HEK293 (cell line): ENCODE data around the gene ARL11.
A peak's percentile ranks its signal among the peaks of the same experiment; 100 is the strongest.

Experiments used
- BCL11B ChIP-seq: fragments of 450-650 bp; formaldehyde crosslinking; IDR thresholded peaks from 2 replicates; pipeline ENCODE4 v1.5.1; 2016; ENCODE audit warnings: low read depth, missing biosample characterization, missing genetic modification characterization
- EGR2 ChIP-seq: fragments of 450-650 bp; formaldehyde crosslinking; IDR thresholded peaks from 2 replicates; pipeline ENCODE4 v1.5.1; 2016; ENCODE audit warnings: low read depth, missing biosample characterization, missing genetic modification characterization
- KLF10 ChIP-seq: fragments of 450-650 bp; IDR thresholded peaks from 2 replicates; pipeline ENCODE4 v1.5.1; 2018; ENCODE audit warnings: missing biosample characterization, mild to moderate bottlenecking, missing genetic modification characterization
- OVOL3 ChIP-seq: fragments of 450-650 bp; formaldehyde crosslinking; IDR thresholded peaks from 2 replicates; pipeline ENCODE4 v1.5.1; 2016; ENCODE audit warnings: missing biosample characterization, missing genetic modification characterization
- PRDM1 ChIP-seq: fragments of 450-650 bp; formaldehyde crosslinking; IDR thresholded peaks from 2 replicates; pipeline ENCODE4; 2016; ENCODE audit warnings: missing biosample characterization, missing genetic modification characterization
- RBAK ChIP-seq: fragments of 450-650 bp; formaldehyde crosslinking; IDR thresholded peaks from 2 replicates; pipeline ENCODE4 v1.5.1; 2016; ENCODE audit warnings: missing biosample characterization, missing genetic modification characterization
- SCRT2 ChIP-seq: fragments of 450-650 bp; formaldehyde crosslinking; IDR thresholded peaks from 2 replicates; pipeline ENCODE4 v1.5.1; 2016; ENCODE audit warnings: missing biosample characterization, missing genetic modification characterization
- TSHZ1 ChIP-seq: fragments of 450-650 bp; formaldehyde crosslinking; IDR thresholded peaks from 2 replicates; pipeline ENCODE4 v1.5.1; 2016; ENCODE audit warnings: missing biosample characterization, missing genetic modification characterization, borderline replicate concordance
- YY1 ChIP-seq: fragments of 450-650 bp; formaldehyde crosslinking; IDR thresholded peaks from 2 replicates; pipeline ENCODE4 v1.5.1; 2018; ENCODE audit warnings: missing biosample characterization, missing genetic modification characterization
- ZBTB44 ChIP-seq: fragments of 450-650 bp; IDR thresholded peaks from 2 replicates; pipeline ENCODE4 v1.5.1; 2018; ENCODE audit warnings: missing biosample characterization, mild to moderate bottlenecking, missing genetic modification characterization
- ZBTB8A ChIP-seq: fragments of 450-650 bp; formaldehyde crosslinking; IDR thresholded peaks from 2 replicates; pipeline ENCODE4 v1.5.1; 2016; ENCODE audit warnings: missing biosample characterization, missing genetic modification characterization
- ZFP41 ChIP-seq: fragments of 450-650 bp; formaldehyde crosslinking; IDR thresholded peaks from 2 replicates; pipeline ENCODE4 v1.5.1; 2016; ENCODE audit warnings: missing biosample characterization, missing genetic modification characterization, borderline replicate concordance
- ZNF157 ChIP-seq: fragments of 450-650 bp; formaldehyde crosslinking; IDR thresholded peaks from 2 replicates; pipeline ENCODE4 v1.5.1; 2016; ENCODE audit warnings: missing biosample characterization, missing genetic modification characterization
- ZNF174 ChIP-seq: fragments of 450-650 bp; formaldehyde crosslinking; IDR thresholded peaks from 2 replicates; pipeline ENCODE4 v1.5.0; 2017; ENCODE audit warnings: missing biosample characterization, mild to moderate bottlenecking, missing genetic modification characterization
- ZNF202 ChIP-seq: fragments of 450-650 bp; formaldehyde crosslinking; IDR thresholded peaks from 2 replicates; pipeline ENCODE4 v1.5.1; 2016; ENCODE audit warnings: missing biosample characterization, missing genetic modification characterization, borderline replicate concordance
- ZNF221 ChIP-seq: fragments of 450-650 bp; formaldehyde crosslinking; IDR thresholded peaks from 2 replicates; pipeline ENCODE4 v1.5.1; 2017; ENCODE audit warnings: missing biosample characterization, missing genetic modification characterization, borderline replicate concordance
- ZNF280D ChIP-seq: fragments of 450-650 bp; formaldehyde crosslinking; IDR thresholded peaks from 2 replicates; pipeline ENCODE4 v1.5.1; 2016; ENCODE audit warnings: missing biosample characterization, missing genetic modification characterization
- ZNF48 ChIP-seq: fragments of 450-650 bp; formaldehyde crosslinking; IDR thresholded peaks from 2 replicates; pipeline ENCODE4 v1.5.1; 2016; ENCODE audit warnings: missing biosample characterization, missing genetic modification characterization
- ZNF488 ChIP-seq: fragments of 450-650 bp; formaldehyde crosslinking; IDR thresholded peaks from 2 replicates; pipeline ENCODE4 v1.5.1; 2016; ENCODE audit warnings: missing biosample characterization, missing genetic modification characterization
- ZNF521 ChIP-seq: fragments of 450-650 bp; formaldehyde crosslinking; IDR thresholded peaks from 2 replicates; pipeline ENCODE4 v1.5.1; 2017; ENCODE audit warnings: missing biosample characterization, mild to moderate bottlenecking, missing genetic modification characterization
- ZNF529 ChIP-seq: fragments of 450-650 bp; formaldehyde crosslinking; IDR thresholded peaks from 2 replicates; pipeline ENCODE4 v1.5.1; 2017; ENCODE audit warnings: missing genetic modification characterization, missing biosample characterization; ENCODE audit not compliant: insufficient replicate concordance
- ZNF596 ChIP-seq: fragments of 450-650 bp; IDR thresholded peaks from 2 replicates; pipeline ENCODE4 v1.5.0; 2018; ENCODE audit warnings: missing biosample characterization, mild to moderate bottlenecking, missing genetic modification characterization, moderate library complexity
- ZNF600 ChIP-seq: fragments of 450-650 bp; formaldehyde crosslinking; IDR thresholded peaks from 2 replicates; pipeline ENCODE4 v1.5.1; 2016; ENCODE audit warnings: missing biosample characterization, missing genetic modification characterization
- ZNF623 ChIP-seq: fragments of 450-650 bp; formaldehyde crosslinking; IDR thresholded peaks from 2 replicates; pipeline ENCODE4 v1.5.1; 2016; ENCODE audit warnings: missing biosample characterization, missing genetic modification characterization
- ZNF843 ChIP-seq: fragments of 450-650 bp; formaldehyde crosslinking; IDR thresholded peaks from 2 replicates; pipeline ENCODE4 v1.5.1; 2016; ENCODE audit warnings: missing biosample characterization, missing genetic modification characterization
- TF ChIP-seq, protein P1 (sequence below): fragments of 450-650 bp; formaldehyde crosslinking; IDR thresholded peaks from 2 replicates; pipeline ENCODE4 v1.5.1; 2016; ENCODE audit warnings: missing biosample characterization, missing genetic modification characterization
- TF ChIP-seq, protein P2 (sequence below): fragments of 450-650 bp; formaldehyde crosslinking; IDR thresholded peaks from 2 replicates; pipeline ENCODE4 v1.5.1; 2016; ENCODE audit warnings: missing biosample characterization, missing genetic modification characterization, low read depth

The ARL11 gene

GRCh38 chr13:49585220-49586157, 42.8 kb upstream of the ARL11 start, which contains the start of gene RCBTB1 (continued):
- TF ChIP-seq ZBTB44 (no peak), RBAK (tag by site-specific recombination) (no peak), ZNF596 (tag by site-specific recombination) (0 out of 2 replicates have a peak, but pooled peaks have one; percentile 39), ZNF529 (no peak), BCL11B (no peak), ZFP41 (tag by site-specific recombination) (no peak), YY1 (tag by site-specific recombination) (0 out of 2 replicates have a peak, but pooled peaks have one; percentile 37), KLF10 (tag by site-specific recombination) (peak; percentile 47), ZNF843 (tag by site-specific recombination) (no peak), ZBTB8A (tag by site-specific recombination) (peak; percentile 97), ZNF48 (tag by site-specific recombination) (no peak), ZNF280D (no peak), ZNF488 (no peak), PRDM1 (no peak), ZNF521 (tag by site-specific recombination) (no peak), EGR2 (peak; percentile 45; the same call in 1 of the 2 replicates), SCRT2 (no peak), ZNF202 (no peak), ZNF174 (no peak), OVOL3 (no peak), ZNF221 (tag by site-specific recombination) (no peak), ZNF623 (tag by site-specific recombination) (no peak), ZNF600 (tag by site-specific recombination) (no peak; the same call in 1 of the 2 replicates), TSHZ1 (tag by site-specific recombination) (no peak), ZNF157 (no peak)
- TF ChIP-seq, protein P1, sequence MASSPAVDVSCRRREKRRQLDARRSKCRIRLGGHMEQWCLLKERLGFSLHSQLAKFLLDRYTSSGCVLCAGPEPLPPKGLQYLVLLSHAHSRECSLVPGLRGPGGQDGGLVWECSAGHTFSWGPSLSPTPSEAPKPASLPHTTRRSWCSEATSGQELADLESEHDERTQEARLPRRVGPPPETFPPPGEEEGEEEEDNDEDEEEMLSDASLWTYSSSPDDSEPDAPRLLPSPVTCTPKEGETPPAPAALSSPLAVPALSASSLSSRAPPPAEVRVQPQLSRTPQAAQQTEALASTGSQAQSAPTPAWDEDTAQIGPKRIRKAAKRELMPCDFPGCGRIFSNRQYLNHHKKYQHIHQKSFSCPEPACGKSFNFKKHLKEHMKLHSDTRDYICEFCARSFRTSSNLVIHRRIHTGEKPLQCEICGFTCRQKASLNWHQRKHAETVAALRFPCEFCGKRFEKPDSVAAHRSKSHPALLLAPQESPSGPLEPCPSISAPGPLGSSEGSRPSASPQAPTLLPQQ (tag by site-specific recombination), result peak; percentile 78
- TF ChIP-seq, protein P2, sequence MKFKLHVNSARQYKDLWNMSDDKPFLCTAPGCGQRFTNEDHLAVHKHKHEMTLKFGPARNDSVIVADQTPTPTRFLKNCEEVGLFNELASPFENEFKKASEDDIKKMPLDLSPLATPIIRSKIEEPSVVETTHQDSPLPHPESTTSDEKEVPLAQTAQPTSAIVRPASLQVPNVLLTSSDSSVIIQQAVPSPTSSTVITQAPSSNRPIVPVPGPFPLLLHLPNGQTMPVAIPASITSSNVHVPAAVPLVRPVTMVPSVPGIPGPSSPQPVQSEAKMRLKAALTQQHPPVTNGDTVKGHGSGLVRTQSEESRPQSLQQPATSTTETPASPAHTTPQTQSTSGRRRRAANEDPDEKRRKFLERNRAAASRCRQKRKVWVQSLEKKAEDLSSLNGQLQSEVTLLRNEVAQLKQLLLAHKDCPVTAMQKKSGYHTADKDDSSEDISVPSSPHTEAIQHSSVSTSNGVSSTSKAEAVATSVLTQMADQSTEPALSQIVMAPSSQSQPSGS (tag by site-specific recombination), result no peak
